K562 (cell line): ENCODE results near the gene CALML3. TPM values are rescaled to one million over a fixed set of nuclear protein-coding genes. Genes with fewer than 3 reads are reported as not detected.

Experiments used
- ATF3 ChIP-seq, 2 experiments: fragments of 450-650 bp in 1 of 2; sonication (generic) in 1 of 2; formaldehyde crosslinking in 1 of 2; IDR thresholded peaks in 1 of 2; conservative IDR thresholded peaks in 1 of 2; 2 replicates each; pipeline versions ENCODE4 v1.6.1 to v1.8.1; 2016 to 2023; ENCODE audit warnings: mild to moderate bottlenecking in 2 of 2, moderate library complexity in 2 of 2, inconsistent platforms in 1 of 2, missing genetic modification reagents in 1 of 2
- FIP1L1 ChIP-seq: fragments of 200-400 bp; formaldehyde crosslinking; IDR thresholded peaks from 2 replicates; pipeline ENCODE4 v1.6.1; 2018; ENCODE audit warnings: mild to moderate bottlenecking, low read depth, low read length; ENCODE audit not compliant: poor library complexity, severe bottlenecking
- FOXJ2 ChIP-seq: fragments of 200-800 bp; sonication (Bioruptor generic); IDR thresholded peaks from 2 replicates; pipeline ENCODE4 v1.6.1; 2016; ENCODE audit warnings: missing genetic modification characterization, missing compliant biosample characterization
- GATAD2B ChIP-seq: fragments of 450-650 bp; IDR thresholded peaks from 2 replicates; pipeline ENCODE4 v1.6.1; 2017; ENCODE audit warnings: mild to moderate bottlenecking, borderline replicate concordance
- HMGN3 ChIP-seq: IDR thresholded peaks from 2 replicates; pipeline ENCODE4 v1.6.1; 2011; ENCODE audit warnings: borderline replicate concordance, low read depth, mild to moderate bottlenecking, mixed read lengths, low read length; ENCODE audit not compliant: insufficient read length; ENCODE audit errors: extremely low read depth
- ILK ChIP-seq: fragments of 450-650 bp; IDR thresholded peaks from 2 replicates; pipeline ENCODE4 v1.6.1; 2016; ENCODE audit warnings: missing genetic modification characterization, low read depth, mild to moderate bottlenecking, missing compliant biosample characterization, moderate library complexity, borderline replicate concordance
- JUND ChIP-seq, 2 experiments: IDR thresholded peaks; 2 replicates in 1 of 2; 3 replicates in 1 of 2; pipeline ENCODE4 v1.6.1; 2011; ENCODE audit warnings: borderline replicate concordance in 2 of 2, low read depth in 2 of 2, low read length in 2 of 2, improper control_type of control experiment in 1 of 2, missing biosample characterization in 1 of 2, missing genetic modification characterization in 1 of 2, missing genetic modification reagents in 1 of 2
- KLF16 ChIP-seq: IDR thresholded peaks from 2 replicates; pipeline ENCODE4 v1.6.1; 2016; ENCODE audit warnings: antibody characterized with exemption
- LCOR ChIP-seq: sonication (generic); formaldehyde crosslinking; IDR thresholded peaks from 2 replicates; pipeline ENCODE4 v1.8.0; 2022; ENCODE audit warnings: mild to moderate bottlenecking, missing genetic modification reagents
- MTA1 ChIP-seq: fragments of 450-650 bp; IDR thresholded peaks from 2 replicates; pipeline ENCODE4 v1.6.1; 2017; ENCODE audit warnings: borderline replicate concordance
- MXI1 ChIP-seq: IDR thresholded peaks from 2 replicates; pipeline ENCODE4 v1.6.1; 2011; ENCODE audit warnings: low read depth, mild to moderate bottlenecking, improper control_type of control experiment, low read length
- MYNN ChIP-seq, 2 experiments: sonication (generic); formaldehyde crosslinking in 1 of 2; IDR thresholded peaks; 2 replicates each; pipeline versions ENCODE4 v1.5.0 to v1.6.1; 2016 to 2020; ENCODE audit warnings: antibody characterized with exemption in 1 of 2, missing genetic modification reagents in 1 of 2
- NCOA1 ChIP-seq: fragments of 450-650 bp; IDR thresholded peaks from 2 replicates; pipeline ENCODE4 v1.6.1; 2016; ENCODE audit warnings: low read depth
- NONO ChIP-seq, 2 experiments: fragments of 200-400 bp in 1 of 2; fragments of 450-650 bp in 1 of 2; formaldehyde crosslinking in 1 of 2; IDR thresholded peaks; 2 replicates each; pipeline ENCODE4 v1.6.1; 2017; ENCODE audit warnings: low read depth in 2 of 2, mild to moderate bottlenecking in 2 of 2, moderate library complexity in 2 of 2, low read length in 1 of 2
- PHF21A ChIP-seq: fragments of 450-650 bp; IDR thresholded peaks from 2 replicates; pipeline ENCODE4 v1.6.1; 2017; ENCODE audit warnings: low read depth, borderline replicate concordance
- RNF2 ChIP-seq: sonication (generic); IDR thresholded peaks from 2 replicates; pipeline ENCODE4 v1.6.1; 2016
- SAP30 ChIP-seq: fragments of 200-600 bp; sonication (generic); IDR thresholded peaks from 2 replicates; pipeline ENCODE4 v1.6.1; 2012; ENCODE audit warnings: borderline replicate concordance, low read depth, mild to moderate bottlenecking, moderate library complexity, low read length, control low read depth, inconsistent platforms; ENCODE audit not compliant: insufficient read depth, poor library complexity, severe bottlenecking
- STAG1 ChIP-seq: sonication (generic); formaldehyde crosslinking; IDR thresholded peaks from 2 replicates; pipeline ENCODE4 v1.5.0; 2020; ENCODE audit warnings: missing genetic modification reagents, borderline replicate concordance
- SUPT5H ChIP-seq: fragments of 450-650 bp; IDR thresholded peaks from 2 replicates; pipeline ENCODE4 v1.6.1; 2016
- TSC22D4 ChIP-seq: fragments of 450-650 bp; IDR thresholded peaks from 2 replicates; pipeline ENCODE4 v1.6.1; 2016; ENCODE audit warnings: missing genetic modification characterization, missing biosample characterization, control low read depth
- ZBTB7A ChIP-seq: IDR thresholded peaks from 2 replicates; pipeline ENCODE4 v1.6.1; 2011; ENCODE audit warnings: low read depth, mild to moderate bottlenecking, low read length, moderate library complexity, borderline replicate concordance; ENCODE audit not compliant: control insufficient read depth
- ZBTB9 ChIP-seq: fragments of 450-650 bp; formaldehyde crosslinking; IDR thresholded peaks from 2 replicates; pipeline ENCODE4 v1.4.0; 2020; ENCODE audit warnings: mild to moderate bottlenecking, moderate library complexity
- polyA plus RNA-seq, 8 experiments: library from polyadenylated mRNA; depleted of rRNA in 4 of 8; stranded (reverse) in 5 of 8; unstranded in 3 of 8; fragments of >200 nt; fragmentation: Nextera tagmentation in 2 of 8; fragmentation: Illumina TruSeq in 1 of 8; extraction: Ambion mirVana in 2 of 8; extraction: Trizol in 1 of 8; gene quantifications; 2 replicates each; pipeline versions ENCODE4 v1.2.1 to v1.2.3, GENCODE V29; 2011 to 2014; ENCODE audit warnings: inconsistent platforms in 1 of 8, missing spikeins in 1 of 8
- total RNA-seq, 7 experiments: library from RNA; depleted of rRNA in 6 of 7; stranded (reverse); fragments of >200 nt in 6 of 7; fragmentation: Illumina TruSeq in 2 of 7; extraction: Trizol in 2 of 7; gene quantifications; 2 replicates each; pipeline versions ENCODE4 v1.2.1 to v1.2.3, GENCODE V29; 2011 to 2021; ENCODE audit warnings: low replicate concordance in 1 of 7
- TF ChIP-seq, protein P1 (sequence below), 2 experiments: fragments of 450-650 bp; conservative IDR thresholded peaks; 2 replicates each; pipeline ENCODE4 v1.6.1; 2017; ENCODE audit warnings: mild to moderate bottlenecking in 2 of 2, moderate library complexity in 2 of 2

CALML3 gene
- total and polyA plus RNA-seq, 9 of the 15 experiments (the other 6 are each of a cell fraction or from before 2014, with no cell fraction given) = not detected

DNA sequence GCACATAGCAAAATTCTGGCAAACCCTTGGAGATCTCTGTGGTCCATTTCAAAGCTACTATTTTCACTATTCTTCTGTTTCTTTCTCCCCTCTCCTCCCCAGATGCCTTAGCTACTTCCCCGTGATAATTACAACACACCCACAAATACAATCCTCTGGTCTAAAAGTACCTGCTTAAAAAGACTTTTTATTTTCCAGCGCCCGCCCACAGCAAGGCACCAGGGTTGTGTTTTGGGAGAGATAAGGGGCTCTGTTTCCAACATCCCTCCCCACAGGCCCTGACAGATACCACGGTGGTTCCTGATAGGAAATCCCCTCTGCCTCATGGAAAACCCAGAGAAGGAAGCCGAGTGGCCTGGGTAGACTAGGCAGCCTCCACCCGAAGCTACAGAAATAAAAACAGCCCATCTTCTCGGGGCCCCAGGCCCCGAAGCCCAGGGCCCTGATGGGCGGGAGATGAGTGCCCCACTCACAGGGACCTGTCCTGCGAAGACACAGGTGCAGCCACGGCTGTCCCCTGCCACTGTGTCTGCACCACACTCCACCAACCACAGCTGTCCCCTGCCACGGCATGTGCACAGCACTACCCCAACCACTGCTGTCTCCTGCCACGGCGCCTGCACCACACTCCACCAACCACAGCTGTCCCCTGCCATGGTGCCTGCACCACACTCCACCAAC is 45.1 kb upstream of the CALML3 start (continued):
- TF ChIP-seq MYNN (IDR thresholded peaks at IDR 0.05) = peak; percentile 86
- no peak for TF ChIP-seq MYNN (CRISPR knock-in tag; IDR thresholded peaks at IDR 0.05)
- peak; percentile 35; the same call in 1 of the 2 replicates for TF ChIP-seq ZBTB7A
- TF ChIP-seq LCOR (CRISPR knock-in tag) = peak; percentile 63; the same call in 1 of the 2 replicates
- TF ChIP-seq TSC22D4 (tag) = no peak
- TF ChIP-seq MTA1 = peak; percentile 62
- TF ChIP-seq, protein P1, sequence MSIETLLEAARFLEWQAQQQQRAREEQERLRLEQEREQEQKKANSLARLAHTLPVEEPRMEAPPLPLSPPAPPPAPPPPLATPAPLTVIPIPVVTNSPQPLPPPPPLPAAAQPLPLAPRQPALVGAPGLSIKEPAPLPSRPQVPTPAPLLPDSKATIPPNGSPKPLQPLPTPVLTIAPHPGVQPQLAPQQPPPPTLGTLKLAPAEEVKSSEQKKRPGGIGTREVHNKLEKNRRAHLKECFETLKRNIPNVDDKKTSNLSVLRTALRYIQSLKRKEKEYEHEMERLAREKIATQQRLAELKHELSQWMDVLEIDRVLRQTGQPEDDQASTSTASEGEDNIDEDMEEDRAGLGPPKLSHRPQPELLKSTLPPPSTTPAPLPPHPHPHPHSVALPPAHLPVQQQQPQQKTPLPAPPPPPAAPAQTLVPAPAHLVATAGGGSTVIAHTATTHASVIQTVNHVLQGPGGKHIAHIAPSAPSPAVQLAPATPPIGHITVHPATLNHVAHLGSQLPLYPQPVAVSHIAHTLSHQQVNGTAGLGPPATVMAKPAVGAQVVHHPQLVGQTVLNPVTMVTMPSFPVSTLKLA (conservative IDR thresholded peaks at IDR 0.05) = peak in 1 of 2 experiments; percentile 63; a peak in 1 of 4 replicates
- TF ChIP-seq GATAD2B = peak; percentile 66; the same call in 1 of the 2 replicates
- peak; percentile 99 for TF ChIP-seq ZBTB9 (CRISPR knock-in tag)
- no peak for TF ChIP-seq ATF3 (IDR thresholded peaks at IDR 0.05)
- TF ChIP-seq ATF3 (CRISPR knock-in tag; conservative IDR thresholded peaks at IDR 0.05) = no peak
- TF ChIP-seq PHF21A = no peak
- TF ChIP-seq RNF2 = peak; percentile 73
- peak; percentile 81 for TF ChIP-seq HMGN3
- TF ChIP-seq SAP30 = peak; percentile 30
- peak; percentile 13; the same call in 1 of the 2 replicates for TF ChIP-seq FOXJ2
- no peak; the same call in 1 of the 2 replicates for TF ChIP-seq JUND (IDR thresholded peaks at IDR 0.05; ENCODE audit: borderline replicate concordance, low read depth, low read length)
- TF ChIP-seq JUND (tag; IDR thresholded peaks at IDR 0.05; ENCODE audit: borderline replicate concordance, low read depth, low read length) = peak; percentile 15; the same call in 1 of the 3 replicates
- TF ChIP-seq ILK (tag) = no peak
- peak; percentile 85 for TF ChIP-seq KLF16
- peak; percentile 71 for TF ChIP-seq SUPT5H
- peak; percentile 61 for TF ChIP-seq FIP1L1
- TF ChIP-seq NCOA1 = peak; percentile 63; the same call in 1 of the 2 replicates
- 0 out of 4 replicates have a peak, but pooled peaks of 1 of the 2 experiments have one; percentile 41 for TF ChIP-seq NONO (IDR thresholded peaks at IDR 0.05; ENCODE audit: low read depth in 2 of 2, low read length in 1 of 2)
- TF ChIP-seq MXI1 = peak; percentile 54; the same call in 1 of the 2 replicates
- no peak for TF ChIP-seq STAG1
